SH-SY5Y (cell line): Measurements from ENCODE around the gene EHBP1.

Experiments used
- GATA2 ChIP-seq: IDR thresholded peaks from 2 replicates; pipeline ENCODE4 v1.6.1; 2011; ENCODE audit warnings: mild to moderate bottlenecking, low read depth, low read length
- GATA3 ChIP-seq: IDR thresholded peaks from 2 replicates; pipeline ENCODE4 v1.6.1; 2011; ENCODE audit warnings: low read depth, mild to moderate bottlenecking, low read length, moderate library complexity

GRCh38 chr2:63057249-63058143 is 352.0 kb downstream of the EHBP1 start:
- TF ChIP-seq GATA3 (no peak), GATA2 (no peak)
